ENCODE results near the gene MAPK4.

GRCh38 chr18:50586710-50587109 lies 26.8 kb downstream of the MAPK4 start:
- TF ChIP-seq CTCF (conservative IDR thresholded peaks at IDR 0.05) (peak; percentile 58), EZH2 (IDR thresholded peaks at IDR 0.05; ENCODE audit: low read depth) (no peak)
